ENCODE results near the gene FARS2. TPM values are rescaled to one million over a fixed set of nuclear protein-coding genes. Genes with fewer than 3 reads are reported as not detected.

The FARS2 gene
- polyA plus RNA-seq, 1 experiment, result 17.9 TPM

- no peaks in the 10 kb centered on the region for H3K36me3 ChIP-seq (ENCODE audit: control insufficient read depth, insufficient read depth, low read length)
- no peak overlapping the region for H3K4me3 ChIP-seq (ENCODE audit: low read depth, low read length)
- no peak for DNase-seq (ENCODE audit: low read depth)
- no peak for TF ChIP-seq CTCF (IDR thresholded peaks at IDR 0.05; ENCODE audit: insufficient read depth, low read depth, low read length)
- H3K27me3 ChIP-seq (ENCODE audit: control insufficient read depth, insufficient read depth, low read length), result no peaks in the 10 kb centered on the region
- POLR2A ChIA-PET, result no interaction called here
- CTCF ChIA-PET, result no interaction called here
Measured at GRCh38 chr6:5817869-5818268, 556.6 kb downstream of the FARS2 start.

GRCh38 chr6:5818959-5819358 is 557.6 kb downstream of the FARS2 start:
- no peaks in the 10 kb centered on the region for H3K36me3 ChIP-seq (ENCODE audit: control insufficient read depth, insufficient read depth, low read length)
- ChIA-PET CTCF (no interaction called here), POLR2A (no interaction called here)
- TF ChIP-seq CTCF (IDR thresholded peaks at IDR 0.05; ENCODE audit: insufficient read depth, low read depth, low read length), result no peak
- H3K4me3 ChIP-seq (ENCODE audit: low read depth, low read length), result no peak overlapping the region
- no peak for DNase-seq (ENCODE audit: low read depth)
- no peaks in the 10 kb centered on the region for H3K27me3 ChIP-seq (ENCODE audit: control insufficient read depth, insufficient read depth, low read length)

Other genes with a start within 250 kb of the FARS2 start
- 0.39 and 0.50 TPM in 2 replicates for gene PPP1R3G, start 176.2 kb upstream of the FARS2 start, polyA plus RNA-seq (2011; rRNA removed)
- gene LYRM4, start 563 bp upstream of the FARS2 start, polyA plus RNA-seq (2011; rRNA removed), result 29.0 and 39.2 TPM in 2 replicates